G401.6 (cell line): ENCODE data around the gene BASP1.
"Not testable (repeated sequence)": the region's sequence is repeated elsewhere in the genome, so short reads cannot be mapped to it uniquely, and the experiment has no call there.

Experiments
- FAIRE-seq: peaks from 2 replicates; lab custom pipeline; 2012; peaks lifted over from hg19 to GRCh38; lab: Jason Lieb, UNC

The BASP1 gene

GRCh38 chr5:17319095-17319494 is 101.7 kb downstream of the BASP1 start:
- FAIRE-seq: not testable (repeated sequence)

- no peak for FAIRE-seq
These were observed 108.6 kb downstream of the BASP1 start for GRCh38 chr5:17325770-17326599.
